ENCODE measurements around the gene AGTPBP1. TPM values are rescaled to one million over a fixed set of nuclear protein-coding genes. Genes with fewer than 3 reads are reported as not detected.

Gene AGTPBP1
- total and polyA plus RNA-seq, 7 donors = 3.9 to 25.9 (median 19.6) TPM

DNA sequence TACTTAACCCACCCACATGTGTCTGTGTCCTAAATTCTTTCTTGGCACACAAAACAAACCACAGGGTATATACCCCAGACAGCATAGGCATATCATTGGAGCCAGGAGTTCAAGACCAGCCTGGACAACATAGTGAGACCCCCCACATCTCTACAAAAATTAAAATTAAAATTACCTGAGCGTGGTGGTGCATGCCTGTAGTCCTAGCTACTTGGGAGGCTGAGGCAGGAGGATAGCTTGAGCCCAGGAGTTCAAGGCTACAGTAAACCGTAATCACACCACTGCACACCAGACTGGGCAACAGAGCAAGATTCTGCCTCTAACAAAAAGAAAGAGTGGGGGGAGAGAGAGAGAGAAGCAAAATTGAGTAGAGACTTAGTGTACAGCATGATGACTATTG lies 4.6 kb upstream of the AGTPBP1 start:
- H3K36me3 ChIP-seq (ENCODE audit: insufficient read depth in 1 of 2, low read depth in 1 of 2) = no peaks in the 10 kb centered on the region
- ATAC-seq (no peak), DNase-seq (no peak)
- intact Hi-C loops (cut with DNase I) = loop anchor here in 1 of 2 donors (10.0 kb wide), 1 partner anchor 608 kb away; the partner anchor contains the start of gene TUT7
- H3K9me3 ChIP-seq = no peaks in the 10 kb centered on the region
- H3K4me1 ChIP-seq = no peaks in the 10 kb centered on the region
- H3K4me3 ChIP-seq = no peak overlapping the region
- no peaks in the 10 kb centered on the region for H3K27me3 ChIP-seq (ENCODE audit: insufficient read depth in 3 of 3, low read length in 2 of 3)
- TF ChIP-seq, protein P1, sequence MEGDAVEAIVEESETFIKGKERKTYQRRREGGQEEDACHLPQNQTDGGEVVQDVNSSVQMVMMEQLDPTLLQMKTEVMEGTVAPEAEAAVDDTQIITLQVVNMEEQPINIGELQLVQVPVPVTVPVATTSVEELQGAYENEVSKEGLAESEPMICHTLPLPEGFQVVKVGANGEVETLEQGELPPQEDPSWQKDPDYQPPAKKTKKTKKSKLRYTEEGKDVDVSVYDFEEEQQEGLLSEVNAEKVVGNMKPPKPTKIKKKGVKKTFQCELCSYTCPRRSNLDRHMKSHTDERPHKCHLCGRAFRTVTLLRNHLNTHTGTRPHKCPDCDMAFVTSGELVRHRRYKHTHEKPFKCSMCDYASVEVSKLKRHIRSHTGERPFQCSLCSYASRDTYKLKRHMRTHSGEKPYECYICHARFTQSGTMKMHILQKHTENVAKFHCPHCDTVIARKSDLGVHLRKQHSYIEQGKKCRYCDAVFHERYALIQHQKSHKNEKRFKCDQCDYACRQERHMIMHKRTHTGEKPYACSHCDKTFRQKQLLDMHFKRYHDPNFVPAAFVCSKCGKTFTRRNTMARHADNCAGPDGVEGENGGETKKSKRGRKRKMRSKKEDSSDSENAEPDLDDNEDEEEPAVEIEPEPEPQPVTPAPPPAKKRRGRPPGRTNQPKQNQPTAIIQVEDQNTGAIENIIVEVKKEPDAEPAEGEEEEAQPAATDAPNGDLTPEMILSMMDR (IDR thresholded peaks at IDR 0.05) = no peak
- no peak overlapping the region for H3K27ac ChIP-seq
- WGBS, 3 donors = 89 to 93% (median 93%) methylated on average over 2 of the region's 2 CpGs

- peaks cover 6% of the 10 kb centered on the region for H3K4me1 ChIP-seq
- intact Hi-C loops (cut with DNase I) = loop anchor here in 1 of 2 donors (10.0 kb wide), 1 partner anchor 610 kb away; the partner anchor contains the start of gene TUT7
- H3K27me3 ChIP-seq (ENCODE audit: insufficient read depth in 3 of 3, low read length in 2 of 3) = no peaks in the 10 kb centered on the region
- TF ChIP-seq, protein P1 (IDR thresholded peaks at IDR 0.05) = no peak
- no peak overlapping the region for H3K4me3 ChIP-seq
- H3K9me3 ChIP-seq = no peaks in the 10 kb centered on the region
- H3K36me3 ChIP-seq (ENCODE audit: insufficient read depth in 1 of 2, low read depth in 1 of 2) = no peaks in the 10 kb centered on the region
- WGBS, 3 donors = 83 to 91% (median 90%) methylated on average over 2 of the region's 2 CpGs
- H3K27ac ChIP-seq = no peak overlapping the region
- DNase-seq = no peak
- no peak for ATAC-seq
Observed at GRCh38 chr9:85745203-85745602, 3.4 kb upstream of the AGTPBP1 start.

DNA sequence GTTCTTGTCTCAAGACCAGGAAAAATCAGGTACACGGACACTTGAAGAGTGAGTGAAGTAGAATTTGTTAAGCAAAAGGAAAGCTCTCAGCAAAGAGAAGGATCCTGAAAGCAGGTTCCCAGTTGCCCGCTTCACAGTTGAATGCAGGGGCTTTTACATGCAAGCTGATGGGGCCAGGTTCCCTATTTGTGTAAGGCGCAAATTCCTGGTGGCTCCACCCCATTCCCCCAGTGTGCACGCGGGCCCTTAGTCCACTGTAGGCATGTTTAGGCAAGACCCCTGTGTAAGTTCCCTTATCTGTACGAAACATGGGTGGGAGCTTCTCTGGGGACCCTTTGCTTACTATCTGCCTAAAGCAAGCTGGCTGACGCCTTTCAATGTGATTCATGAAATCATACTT lies 2.7 kb upstream of the AGTPBP1 start:
- ATAC-seq (no peak), DNase-seq (no peak)
- H3K4me1 ChIP-seq = peaks cover 8% of the 10 kb centered on the region
- no peak overlapping the region for H3K27ac ChIP-seq
- H3K36me3 ChIP-seq (ENCODE audit: insufficient read depth in 1 of 2, low read depth in 1 of 2) = no peaks in the 10 kb centered on the region
- 89 to 94% (median 89%) methylated on average over 7 of the region's 7 CpGs for WGBS, 3 donors
- no peaks in the 10 kb centered on the region for H3K27me3 ChIP-seq (ENCODE audit: insufficient read depth in 3 of 3, low read length in 2 of 3)
- TF ChIP-seq, protein P1 (IDR thresholded peaks at IDR 0.05) = no peak
- intact Hi-C loops (cut with DNase I) = loop anchor here (5.0 to 10.0 kb wide), 2 partner anchors 63 to 610 kb away; partner anchors contain the start of gene TUT7 (in 1 of the 2)
- H3K4me3 ChIP-seq = no peak overlapping the region
- no peaks in the 10 kb centered on the region for H3K9me3 ChIP-seq

GRCh38 chr9:85743275-85744128 lies 1.7 kb upstream of the AGTPBP1 start:
- H3K27me3 ChIP-seq (ENCODE audit: insufficient read depth in 3 of 3, low read length in 2 of 3) = no peaks in the 10 kb centered on the region
- ATAC-seq = no peak
- intact Hi-C loops (cut with DNase I) = loop anchor here (5.0 to 10.0 kb wide), 2 partner anchors 64 to 611 kb away; partner anchors contain the start of gene TUT7 (in 1 of the 2)
- no peaks in the 10 kb centered on the region for H3K36me3 ChIP-seq (ENCODE audit: insufficient read depth in 1 of 2, low read depth in 1 of 2)
- no peak overlapping the region for H3K27ac ChIP-seq
- DNase-seq = peak in 1 of 2 donors; percentile 56
- 64 to 66% (median 64%) methylated on average over 14 of the region's 14 CpGs for WGBS, 3 donors
- TF ChIP-seq, protein P1 (IDR thresholded peaks at IDR 0.05) = no peak
- no peak overlapping the region for H3K4me3 ChIP-seq
- peaks cover 15% of the 10 kb centered on the region for H3K4me1 ChIP-seq
- H3K9me3 ChIP-seq = no peaks in the 10 kb centered on the region
